ENCODE measurements around the gene SCN4B.

SCN4B gene

DNA sequence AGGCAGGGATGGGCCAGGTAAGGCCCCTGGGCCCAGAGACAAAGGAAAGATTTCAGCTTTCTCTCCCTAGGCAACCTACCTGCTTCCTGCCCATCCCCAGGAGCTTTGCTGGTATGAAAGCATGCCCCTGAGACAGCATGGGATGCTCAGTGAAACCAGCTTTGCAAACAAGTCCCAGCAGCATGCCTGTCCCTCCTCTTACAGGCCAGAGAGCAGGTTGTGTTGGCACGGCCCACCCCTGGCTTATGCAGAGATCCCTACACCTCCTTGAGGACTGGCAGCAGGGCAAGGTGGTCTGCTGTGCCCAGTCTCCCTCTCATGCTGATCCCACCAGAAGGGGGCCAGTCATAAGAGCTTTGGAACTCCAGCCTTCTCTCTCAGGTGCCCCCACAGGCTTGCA is 3.1 kb downstream of the SCN4B start:
- DNase-seq, result no peak

DNA sequence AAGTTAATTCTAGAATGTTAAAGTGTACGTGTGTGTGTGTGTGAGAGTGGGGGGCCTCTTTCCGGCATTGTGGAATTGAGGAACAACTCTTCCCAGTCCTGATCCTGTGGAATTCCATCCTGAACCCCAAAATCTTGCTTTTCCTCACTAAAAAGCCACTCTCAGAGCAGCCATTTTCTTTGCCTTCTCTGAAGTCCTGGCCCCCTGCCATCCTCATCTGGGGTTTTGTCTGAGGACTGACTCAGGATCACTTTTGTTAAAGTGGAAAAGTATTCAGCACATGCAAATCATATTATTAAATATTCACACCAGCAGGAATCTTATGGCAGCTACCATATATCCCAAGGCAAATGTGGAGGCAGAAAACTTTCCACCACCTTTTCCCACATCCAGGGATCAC is 3.8 kb downstream of the SCN4B start:
- DNase-seq, result no peak

DNA sequence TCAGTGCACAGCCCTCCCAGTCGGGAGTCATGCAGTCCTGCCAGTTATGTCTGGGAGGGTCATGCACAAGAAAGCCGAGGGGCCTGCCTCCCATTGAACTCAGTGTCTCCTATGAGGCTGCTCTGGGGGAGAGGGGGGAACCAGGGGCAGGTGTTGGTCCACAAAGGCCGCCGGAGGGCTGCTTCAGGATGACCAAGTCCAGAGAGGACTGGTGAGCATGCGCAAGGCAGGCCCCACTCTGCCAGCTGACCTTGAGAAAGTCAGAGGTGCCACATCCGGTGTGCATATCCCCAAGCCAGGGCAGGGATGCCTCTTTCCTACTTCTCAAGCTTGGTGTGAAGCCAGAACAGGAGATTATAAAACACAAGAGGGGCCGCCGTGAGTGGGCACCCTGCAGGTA is 4.4 kb downstream of the SCN4B start:
- no peak for DNase-seq

DNA sequence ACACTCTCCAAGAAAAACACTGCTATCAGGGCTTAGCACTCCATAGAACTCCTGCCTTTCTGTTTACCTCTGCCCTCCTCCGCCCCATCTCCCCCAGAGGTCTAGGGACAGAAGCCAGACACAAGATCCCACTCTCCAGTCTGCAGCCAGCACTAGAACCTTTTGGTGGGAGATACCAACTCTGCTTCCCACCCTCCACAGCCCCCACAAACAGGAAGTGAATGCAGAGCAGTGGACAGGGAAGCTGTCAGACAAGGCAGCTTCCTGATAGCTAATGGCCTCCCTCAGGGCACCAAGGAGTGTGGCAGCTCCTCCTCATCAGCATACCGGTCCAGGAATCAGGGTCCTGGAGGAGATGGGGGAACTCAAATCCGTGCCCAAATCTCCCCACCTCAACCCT is 5.1 kb downstream of the SCN4B start:
- no peak for DNase-seq

DNA sequence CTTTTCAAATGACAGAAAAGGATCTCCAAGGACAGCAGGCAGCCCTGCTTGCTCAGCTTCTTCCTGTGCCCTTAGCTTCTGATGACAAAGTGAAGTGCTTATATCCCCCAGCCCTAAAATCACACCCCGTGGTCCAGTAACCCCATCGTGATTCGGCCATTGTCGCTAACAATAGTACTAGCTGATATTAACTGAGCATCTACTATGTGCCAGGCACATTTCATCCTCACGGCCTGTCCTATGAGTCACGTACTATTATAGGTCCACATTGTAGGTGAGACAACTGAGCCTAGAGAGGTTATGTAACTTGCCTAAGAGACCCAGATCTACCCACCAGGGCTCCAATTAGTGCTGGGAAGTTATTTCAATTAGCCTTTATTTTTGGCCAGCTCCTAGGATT is 6.1 kb downstream of the SCN4B start:
- DNase-seq, result no peak

DNA sequence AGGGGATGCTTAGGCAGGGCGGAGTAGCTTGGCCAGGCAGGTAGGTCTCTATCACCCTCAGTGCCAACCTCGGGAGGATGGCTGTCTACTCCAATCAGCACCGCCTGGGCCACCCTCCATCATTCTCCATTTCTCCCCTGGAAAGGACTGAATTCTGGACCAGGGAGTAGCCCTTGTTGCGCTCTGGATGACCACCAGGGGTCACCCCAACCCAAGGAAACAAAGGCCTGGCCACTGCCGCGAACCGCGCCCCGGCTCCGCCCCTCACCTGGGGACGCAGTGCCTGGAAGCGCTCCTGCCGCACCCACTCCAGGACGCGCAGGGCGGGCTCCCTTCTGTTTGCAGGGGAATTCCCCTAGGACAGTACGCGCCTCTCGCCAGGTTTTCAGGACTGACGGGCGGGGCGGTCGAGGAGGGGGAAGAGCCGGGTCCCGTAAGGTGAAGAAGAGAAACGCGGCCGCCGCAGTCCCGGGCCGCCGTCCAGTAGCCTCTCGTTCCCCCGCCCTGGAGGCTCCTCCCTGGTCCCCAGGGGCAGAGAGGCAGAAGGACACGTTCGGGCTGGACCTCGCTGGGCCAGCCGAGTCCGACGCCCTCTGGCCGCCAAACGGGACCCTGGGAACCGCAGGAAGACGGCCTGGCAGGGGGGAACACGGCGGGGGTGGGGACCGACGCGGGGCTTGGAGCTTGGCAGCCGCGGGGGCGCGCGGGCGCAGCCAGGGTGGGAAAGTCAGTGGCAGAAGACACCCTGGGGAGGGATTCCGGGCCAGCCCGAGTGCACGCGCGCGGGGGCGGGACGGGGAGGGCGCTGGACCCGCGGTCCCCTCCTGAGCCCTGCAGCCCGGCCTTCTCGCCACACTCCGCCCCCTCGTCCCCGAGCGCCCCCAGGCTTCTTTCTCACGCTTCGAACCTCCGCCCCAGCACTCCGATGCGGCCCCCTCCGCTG is 7.1 kb downstream of the SCN4B start:
- peak; percentile 86 for DNase-seq

DNA sequence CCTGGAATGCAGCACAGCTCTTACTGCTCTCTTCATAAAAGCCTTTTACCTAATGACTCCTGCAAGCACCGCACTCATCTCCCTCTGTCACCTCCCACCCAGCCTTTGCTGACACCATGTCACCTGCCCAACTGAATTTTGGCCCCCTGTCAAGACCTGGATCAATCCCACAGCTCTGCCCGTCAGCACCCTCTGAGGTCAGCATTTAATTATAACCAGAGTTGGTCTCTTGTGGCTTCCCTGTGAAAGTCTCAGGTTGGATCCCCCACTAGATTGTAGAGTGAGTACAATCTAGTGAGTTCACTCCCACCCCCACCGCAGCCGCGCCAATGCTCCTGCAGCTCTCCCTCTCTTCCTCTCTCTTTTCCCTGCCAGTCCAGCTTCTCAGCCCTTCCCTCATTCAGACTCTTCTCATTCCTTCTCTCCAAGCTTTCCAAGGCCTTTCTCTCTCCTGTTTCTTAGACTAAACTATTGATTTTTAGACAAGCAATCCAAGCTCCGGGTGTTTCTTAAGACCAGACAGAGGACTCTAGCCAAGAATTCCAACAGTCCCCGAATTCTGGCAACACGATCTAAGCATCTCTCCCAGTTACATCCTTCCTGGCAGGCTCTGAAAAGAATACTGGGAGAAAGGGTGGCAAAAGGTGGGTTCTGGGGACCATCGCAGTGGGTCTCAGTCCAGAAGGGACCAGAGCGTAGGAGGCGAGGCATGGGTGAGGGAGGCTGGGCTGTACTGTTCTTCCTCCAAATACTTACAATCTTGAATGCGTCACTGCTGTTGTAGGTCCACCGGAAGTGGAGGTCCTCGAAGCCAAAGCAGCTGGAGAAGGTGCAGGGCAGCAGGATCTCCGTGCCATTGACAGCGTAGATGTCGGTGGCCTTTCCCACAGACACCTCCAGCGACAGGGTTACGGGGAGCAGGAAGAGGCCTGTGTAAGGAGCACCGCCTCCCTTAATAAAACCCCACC is 8.0 kb downstream of the SCN4B start:
- DNase-seq, result no peak

DNA sequence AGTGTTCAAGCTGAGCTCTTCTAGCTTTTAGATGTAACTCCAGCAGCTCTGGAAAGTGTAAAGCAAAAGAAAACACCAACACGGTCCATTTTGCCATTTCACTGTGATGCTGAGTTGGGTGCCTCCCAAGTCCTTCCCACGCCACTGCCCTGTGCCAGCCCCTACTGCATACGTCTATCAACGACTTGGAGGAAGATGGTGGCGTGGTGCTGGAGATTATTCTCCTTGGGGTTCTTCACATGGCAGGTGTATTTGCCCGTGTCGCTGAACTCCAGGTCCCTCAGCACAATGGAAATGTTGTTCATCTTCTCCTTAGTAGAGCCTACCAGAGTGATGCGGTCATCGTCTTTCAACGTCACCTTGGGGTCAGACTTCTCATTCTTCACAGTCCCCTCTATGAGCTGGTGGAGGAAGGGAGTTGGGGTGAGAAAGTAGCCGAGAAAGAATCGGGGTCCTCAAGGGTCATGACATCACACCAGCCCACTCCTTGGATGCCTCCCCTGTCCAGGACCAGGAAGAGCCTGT is 8.9 kb downstream of the SCN4B start:
- no peak for DNase-seq

DNA sequence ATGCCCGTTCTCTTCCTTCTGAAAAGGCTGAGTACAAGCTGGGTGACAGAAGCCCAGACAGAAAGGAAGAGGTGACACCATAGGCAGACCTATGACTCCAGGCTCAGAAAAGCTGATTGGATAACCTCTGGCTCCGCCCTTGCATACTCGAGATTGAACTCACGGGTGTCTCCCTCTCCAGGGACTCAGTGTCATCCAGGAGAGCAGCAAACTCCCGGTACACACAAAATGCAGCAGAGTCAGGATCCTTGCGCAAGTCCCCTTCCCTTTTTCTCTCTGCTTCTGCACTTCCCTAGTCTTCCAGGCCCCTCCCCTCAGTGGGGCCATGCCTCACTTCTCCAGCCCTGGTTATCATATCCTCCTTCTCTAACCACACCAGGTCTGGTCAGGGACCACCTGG is 9.8 kb downstream of the SCN4B start:
- DNase-seq, result no peak

DNA sequence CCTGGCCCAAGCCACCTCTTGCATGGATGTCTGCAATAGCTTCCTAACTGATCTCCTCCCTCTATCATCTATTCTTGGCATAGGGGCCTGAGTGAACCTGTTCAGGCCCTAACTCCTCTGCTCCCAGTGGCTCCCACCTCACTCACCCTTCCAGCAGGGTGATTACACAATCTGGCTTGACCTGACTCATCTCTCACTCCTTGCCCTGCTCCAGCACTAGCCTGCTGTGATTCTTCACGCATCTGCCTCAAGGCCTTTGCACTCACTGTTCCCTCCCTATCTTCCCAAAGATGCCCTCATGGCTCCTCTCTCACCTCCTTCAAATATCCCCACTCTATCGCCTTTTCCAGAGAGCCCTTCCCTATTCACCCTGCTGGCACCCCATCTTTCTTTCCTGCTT is 10.5 kb downstream of the SCN4B start:
- DNase-seq, result no peak

DNA sequence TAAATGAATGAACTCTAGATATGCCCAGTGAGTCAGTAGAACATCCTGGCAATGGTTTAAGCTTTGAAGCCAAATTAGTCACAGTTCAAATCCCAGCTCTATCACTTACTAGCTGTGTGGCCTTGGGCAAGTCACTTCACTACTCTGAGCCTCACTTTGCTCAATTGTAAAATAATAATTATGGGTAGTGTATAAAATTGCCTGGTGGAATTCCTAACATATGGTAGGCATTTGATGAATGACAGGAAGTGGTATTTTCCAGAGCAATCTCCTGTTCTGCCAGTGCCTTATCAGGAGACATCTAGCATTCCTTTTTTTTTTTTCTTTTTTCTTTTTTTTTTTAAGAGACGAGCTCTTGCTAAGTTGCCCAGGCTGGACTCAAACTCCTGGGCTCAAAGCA is 13.0 kb downstream of the SCN4B start:
- no peak for DNase-seq

DNA sequence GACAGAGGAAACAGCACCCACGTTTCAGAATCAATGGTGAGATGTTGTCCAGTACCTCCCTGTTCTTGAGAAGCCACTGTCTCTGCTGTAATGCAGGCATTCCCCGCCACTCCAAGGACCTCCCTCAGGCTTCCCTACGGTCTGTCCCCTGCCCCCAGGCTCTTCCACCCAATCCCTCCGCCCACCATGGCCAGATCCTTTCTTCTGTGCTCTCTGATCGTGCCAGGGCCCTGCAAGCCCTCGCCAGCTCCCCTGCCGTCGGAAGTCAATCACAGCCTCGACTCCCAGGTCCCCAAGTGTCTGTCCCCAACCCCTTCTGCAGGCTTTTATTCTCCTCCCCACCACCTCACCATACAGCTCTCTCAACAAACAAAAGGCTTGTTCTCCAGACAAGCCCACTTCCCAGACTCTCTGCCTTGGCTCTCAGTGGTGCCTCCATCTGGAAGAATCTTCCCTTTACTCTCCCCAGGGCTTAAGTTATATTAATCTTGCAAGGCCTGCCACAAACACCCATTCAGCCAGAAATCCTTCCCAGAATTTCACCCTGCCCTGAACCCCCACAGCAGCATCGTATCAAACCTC is 13.7 kb downstream of the SCN4B start:
- DNase-seq, result no peak

DNA sequence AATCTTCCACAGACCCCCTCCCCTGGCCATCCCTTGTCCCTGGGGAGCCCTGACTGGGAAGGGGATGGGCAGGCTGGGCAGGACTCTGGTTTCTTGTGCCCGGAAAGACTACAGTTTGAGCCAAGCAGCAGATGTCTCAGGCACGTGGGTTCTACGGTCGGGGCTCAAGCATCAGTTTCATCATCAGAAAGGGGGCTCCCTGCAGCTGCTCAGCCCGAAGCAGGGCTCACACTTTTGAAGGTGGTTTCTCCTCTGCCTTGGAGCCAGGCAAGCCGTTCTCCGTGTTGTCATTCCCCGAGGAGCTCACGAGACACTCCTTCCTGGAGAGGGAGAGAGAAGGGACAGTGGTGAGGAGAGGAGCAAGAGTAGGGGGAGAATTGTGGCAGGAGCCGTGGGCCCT is 15.8 kb downstream of the SCN4B start:
- DNase-seq, result no peak

DNA sequence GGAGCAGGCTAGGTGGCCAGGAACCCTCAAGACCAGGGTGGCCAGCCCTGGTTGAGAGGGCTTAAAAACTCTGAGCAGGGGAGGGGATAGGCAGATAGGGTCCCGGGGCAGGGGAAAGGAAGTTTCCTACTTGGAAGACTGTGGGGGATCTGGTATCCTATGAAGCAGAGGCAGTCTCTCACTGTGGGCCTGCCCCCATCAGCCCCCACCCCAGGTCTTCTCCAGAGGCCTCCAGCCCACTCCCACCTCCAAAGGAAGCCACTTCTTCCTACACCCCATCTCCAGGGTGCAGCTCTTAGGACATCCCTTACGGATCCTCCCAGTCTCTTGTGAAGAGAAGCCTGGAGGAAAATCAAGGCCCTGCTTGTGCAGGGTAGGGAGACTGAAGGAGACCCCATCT is 16.3 kb downstream of the SCN4B start:
- no peak for DNase-seq

DNA sequence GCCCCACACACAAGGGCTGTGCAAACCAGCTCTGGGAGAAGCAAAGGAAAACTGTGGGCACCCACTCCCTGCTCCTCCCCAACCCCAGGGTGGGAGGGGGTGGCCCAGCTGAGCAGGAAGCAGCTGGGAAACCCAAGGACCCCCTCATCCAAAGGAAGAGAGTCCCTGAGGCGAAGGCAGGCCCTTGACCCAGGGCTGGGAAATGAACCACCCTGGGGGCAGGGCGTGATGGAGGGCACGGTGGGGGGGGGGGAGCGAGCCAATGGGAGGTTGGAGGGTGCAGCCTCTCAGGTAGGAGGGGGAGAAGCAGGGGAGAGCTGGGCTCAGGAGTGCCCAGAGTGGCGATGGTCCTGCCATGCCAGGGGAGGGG is 16.8 kb downstream of the SCN4B start:
- DNase-seq, result no peak

DNA sequence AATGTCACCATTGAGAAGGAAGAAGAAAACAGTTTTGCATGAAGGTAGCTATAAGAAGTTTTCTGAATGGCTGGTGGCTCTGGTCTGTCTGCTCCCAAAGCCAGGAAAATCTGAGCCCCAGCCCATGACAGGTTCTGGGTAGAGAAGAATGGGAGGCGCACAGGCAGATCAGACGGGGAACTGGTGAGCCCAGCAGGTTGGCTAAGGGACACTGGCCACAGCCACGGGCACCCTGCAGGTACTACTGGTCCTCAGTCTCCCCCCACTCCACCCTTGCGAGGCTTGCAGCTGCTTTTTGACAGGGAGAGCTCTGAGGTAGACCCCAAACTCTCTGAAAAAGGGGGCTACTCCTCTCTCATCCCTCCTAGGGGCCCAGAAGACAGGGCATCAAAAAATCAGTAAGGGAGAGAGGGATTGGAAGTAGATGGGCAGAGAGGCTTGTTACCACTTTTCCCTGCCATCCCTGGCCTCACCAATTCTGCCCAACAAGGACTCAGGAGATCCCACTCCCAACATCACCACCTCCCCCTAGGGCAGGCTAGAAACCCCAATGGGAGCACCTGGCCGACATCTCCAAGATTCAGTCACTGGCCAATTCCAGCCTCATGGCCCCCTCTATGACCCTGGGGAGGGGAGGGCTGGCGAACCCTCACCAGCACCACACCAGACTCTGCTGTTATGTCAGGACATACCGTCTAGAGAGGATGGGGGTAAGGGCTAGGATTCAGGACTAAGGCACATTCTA is 17.4 kb downstream of the SCN4B start:
- no peak for DNase-seq

DNA sequence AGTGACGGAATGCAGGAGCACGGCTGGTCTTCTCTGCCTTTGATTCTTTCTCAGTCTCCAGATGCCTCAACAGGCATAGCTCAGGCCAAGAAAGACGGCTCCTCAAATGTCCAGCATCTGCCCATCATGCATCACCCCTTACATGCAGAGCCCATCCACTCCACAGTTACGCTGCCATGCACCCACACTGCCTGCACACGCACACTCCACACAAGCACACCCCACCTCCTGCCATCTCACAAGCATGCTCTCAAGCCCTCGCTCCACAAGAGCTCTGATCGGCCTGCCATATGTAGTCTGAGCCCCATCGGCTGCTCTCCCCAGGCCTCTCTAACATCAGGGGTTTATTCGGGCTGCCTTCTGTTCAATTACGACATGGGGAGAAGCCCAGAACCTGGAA is 18.8 kb downstream of the SCN4B start:
- no peak for DNase-seq

DNA sequence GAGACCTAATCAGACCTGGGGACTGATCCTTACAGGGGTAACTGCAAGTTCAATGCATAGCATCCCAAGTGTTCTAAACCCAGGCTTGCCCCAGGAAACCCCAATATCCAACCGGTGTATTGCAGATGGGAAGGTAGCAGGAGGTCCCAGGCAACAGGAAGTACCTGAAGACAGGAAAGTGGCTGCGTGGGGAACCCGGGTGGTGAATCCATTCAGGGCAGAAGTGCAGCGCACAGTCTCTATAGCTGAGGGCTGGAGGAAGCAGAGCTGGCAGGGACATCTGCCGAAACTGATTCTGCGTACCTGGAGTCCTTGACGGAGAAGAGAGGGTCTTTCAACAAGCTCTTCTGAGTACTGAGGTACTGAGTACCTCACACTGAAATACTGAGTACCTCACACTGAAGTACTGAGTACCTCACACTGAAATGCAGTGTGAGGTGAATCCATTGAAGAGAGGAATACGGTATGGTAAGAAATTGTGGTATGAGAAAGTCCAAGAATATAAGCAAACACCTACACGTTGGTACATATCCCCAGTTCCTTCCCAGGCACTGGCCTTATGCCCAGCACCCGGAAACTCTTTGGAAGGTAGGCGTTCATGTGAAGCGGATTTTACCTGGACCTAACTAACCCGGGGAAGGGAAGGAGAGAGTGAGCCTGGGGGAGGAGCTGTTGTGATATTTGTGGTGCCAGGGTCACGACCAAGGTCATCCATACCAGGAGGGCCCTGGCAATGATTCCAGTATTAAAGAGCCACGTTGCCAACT is 20.1 kb downstream of the SCN4B start:
- no peak for DNase-seq

DNA sequence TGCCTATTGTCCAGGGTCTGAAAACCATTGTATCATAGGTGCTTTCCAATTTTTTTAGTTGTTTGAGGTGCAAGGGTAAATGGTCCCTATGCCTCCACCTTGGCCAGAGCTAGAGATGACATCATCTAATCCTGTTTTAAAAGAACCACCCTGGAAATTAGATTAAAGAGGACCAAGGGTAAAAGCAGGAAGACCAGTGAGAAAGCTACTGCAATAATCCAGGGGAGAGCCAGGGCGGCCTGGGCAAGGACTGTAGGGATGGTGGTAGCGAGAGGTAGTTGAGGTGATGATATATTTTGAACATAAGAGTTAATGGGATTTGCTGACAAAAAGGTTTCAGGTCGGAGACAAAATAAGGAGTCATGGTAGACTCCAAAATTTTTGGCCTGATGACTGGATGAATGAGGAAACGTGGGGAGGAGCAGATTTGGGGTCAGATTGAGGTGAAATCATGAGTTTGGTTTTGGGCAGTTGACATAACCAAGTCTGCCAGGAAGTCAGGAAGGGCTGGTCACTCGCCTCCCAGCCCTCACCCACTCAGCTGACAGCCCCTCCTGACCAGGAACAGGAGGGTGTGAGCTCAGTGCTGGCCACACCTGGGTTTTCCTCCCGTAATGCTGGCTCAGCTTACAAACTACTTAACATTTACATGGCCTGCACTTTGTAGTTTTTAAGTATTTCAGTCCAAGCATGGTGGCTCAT is 23.0 kb downstream of the SCN4B start:
- DNase-seq, result no peak

DNA sequence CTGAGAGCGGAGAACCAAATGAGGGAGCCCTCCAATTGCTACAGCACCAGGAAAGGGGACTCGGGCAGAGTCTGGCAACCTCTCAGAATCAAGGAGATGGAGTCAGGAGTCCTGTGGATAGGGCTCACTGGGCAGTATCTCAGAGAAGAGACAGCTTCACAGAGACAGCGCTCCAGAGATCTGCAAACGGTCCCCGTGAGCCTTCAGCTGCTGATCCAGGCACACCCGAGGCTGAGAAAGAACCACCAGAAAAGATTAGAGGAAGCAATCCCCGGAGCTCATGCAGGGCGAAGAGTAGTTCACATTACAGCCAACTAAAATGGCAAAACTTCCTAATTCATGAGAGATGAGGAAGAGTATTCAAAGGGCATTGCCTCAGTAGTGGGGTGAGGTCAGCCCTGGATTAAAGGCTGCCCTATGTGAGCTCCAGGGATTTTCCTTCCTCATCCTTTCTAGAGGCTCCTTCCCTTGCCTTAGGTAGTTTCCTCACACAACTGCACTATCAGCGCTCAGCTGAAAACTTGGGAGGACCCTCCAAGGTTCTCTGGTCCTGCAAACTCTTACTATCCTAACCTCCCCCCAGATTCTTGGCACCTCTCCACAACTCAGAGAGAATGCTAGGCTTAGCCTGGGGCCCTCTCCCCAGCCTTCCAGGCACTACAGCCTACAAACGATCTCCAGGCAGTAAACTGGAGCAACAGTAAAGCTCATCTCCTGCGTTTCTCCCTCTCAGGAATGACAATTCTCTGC is 23.7 kb downstream of the SCN4B start:
- no peak for DNase-seq
